GM19463 (cell line): ENCODE measurements around the gene P2RX5.

Experiments
- ATAC-seq: cut with Tn5 transposase; IDR thresholded peaks from one replicate; pipeline ENCODE4 v1.9.1; 2021; ENCODE audit warnings: mild to moderate bottlenecking, moderate library complexity; ENCODE audit not compliant: unreplicated experiment

P2RX5 gene

DNA sequence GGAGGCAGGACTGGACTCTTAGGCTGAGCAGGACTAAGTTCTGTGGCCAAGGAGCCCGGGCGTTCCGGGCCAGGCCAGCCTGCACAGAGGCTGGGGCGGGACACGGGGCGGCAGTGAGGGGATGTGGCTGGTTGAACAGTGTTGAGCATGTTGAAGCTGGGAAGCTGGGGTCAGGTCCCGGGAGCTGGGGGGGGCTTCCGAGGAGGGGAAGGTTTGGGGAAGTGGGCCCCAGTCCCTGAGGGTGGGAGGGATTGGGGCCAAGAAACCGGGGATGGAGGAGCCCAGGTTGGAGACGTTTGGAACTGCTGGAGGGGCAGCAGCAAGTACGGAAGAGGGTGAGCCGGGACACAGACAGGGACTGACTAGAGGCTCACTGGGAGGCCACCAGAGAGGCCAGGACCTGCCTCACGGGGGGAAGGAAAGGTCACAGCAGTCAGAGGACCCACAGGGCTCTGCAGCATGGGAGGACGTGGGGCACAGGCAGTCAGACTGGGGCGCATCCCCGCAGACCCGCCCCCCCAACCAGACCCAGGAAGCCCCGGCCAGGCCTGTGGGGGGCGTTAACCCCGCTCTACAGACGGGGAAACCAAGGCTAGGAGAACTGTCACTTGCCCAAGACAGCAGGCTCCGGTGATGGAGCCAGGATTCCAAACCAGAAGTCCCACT is 37.0 kb downstream of the P2RX5 start:
- no peak for ATAC-seq

DNA sequence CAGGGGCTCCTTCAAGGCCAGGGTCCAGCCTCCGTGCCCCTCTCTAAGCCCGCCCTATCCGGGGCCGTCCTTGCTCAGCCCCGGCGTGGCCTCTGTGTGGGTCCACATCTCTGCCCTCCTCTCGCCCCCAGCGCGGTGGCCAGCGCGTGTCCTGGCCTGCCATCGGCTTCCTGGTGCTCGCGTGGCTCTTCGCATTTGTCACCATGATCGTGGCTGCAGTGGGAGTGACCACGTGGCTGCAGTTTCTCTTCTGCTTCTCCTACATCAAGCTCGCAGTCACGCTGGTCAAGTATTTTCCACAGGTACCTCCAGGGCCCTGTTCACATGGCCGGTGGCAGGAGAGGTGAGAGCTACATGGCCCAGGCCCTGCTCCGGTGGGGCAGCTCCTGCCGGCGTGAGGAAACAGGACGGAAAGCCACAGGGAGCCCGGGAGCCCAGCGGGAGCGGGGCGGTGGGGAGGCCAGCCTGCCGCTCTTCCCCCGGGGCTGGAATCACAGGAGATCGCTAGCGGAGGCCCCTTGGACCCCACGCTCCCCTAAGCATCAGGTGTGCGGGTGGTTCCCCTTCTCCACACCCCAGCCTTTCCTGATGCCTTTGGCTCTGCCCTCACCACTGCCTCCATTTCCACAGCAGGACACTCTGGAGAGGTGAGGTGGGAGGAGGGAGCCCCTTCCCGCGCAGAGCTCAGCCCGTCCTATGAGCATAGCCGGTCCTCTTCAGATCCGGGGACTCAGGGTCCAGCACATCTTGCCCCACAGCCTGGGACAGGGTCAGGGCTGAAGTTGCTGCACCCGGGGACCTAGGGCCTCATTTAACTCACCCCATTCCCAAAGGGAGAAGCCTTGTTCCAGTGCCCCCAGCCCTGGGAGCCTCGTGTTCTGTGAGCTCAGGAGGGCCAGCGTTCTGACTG is 37.8 kb downstream of the P2RX5 start:
- no peak for ATAC-seq

DNA sequence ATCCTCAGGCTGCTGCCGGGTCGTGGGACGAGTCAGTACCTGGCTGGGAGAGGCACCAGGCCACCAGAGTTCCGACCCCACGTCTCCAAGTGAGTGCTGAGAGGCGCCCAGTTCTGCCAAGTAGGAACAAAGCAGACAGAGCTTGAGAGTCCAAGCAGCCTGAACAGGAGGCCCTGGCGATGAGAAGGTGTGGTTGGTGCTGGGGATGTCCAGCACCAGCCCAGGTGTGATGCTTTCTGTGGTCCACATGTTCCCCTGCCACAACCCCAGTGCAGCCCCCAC is 38.4 kb downstream of the P2RX5 start:
- ATAC-seq, result no peak

DNA sequence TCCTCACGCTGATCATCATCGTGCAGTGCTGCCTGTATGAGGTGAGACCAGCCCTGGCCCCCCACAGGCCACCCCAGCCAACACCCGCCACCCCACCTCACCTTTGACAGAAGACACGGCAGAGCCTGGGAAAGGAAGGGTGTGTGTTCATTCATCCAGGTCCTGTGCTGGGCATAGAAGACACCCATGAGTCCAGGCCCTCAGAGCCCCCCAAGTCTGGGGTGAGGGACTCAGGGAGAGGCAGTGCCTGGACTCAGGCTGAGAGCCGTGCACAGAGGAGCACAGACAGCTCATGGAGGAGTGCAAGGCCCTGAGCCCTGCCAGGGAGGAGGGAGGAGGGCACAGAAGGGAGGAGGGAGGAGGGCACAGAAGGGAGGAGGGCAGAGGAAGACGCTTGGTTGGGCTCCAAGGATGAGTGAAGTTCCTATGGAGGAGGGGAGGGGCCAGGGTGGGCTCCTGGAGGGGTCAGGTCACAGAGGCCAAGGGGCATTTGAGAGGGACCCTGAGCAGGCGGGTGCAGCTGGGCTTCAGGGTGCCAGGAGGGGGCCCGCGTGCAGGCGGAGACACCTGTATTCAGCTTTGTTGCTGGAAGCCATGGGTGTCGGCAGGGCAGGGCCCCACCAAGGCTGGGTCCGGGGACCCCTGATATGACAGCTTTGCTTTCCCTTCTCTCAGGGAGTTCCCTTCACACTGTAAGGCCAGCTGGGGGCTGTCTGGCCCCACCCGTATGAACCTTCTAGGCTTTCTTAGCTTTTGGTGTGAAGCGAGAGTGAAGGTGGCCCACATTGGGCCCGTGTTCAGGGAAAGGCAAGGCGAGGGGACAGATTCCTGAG is 39.0 kb downstream of the P2RX5 start:
- no peak for ATAC-seq

DNA sequence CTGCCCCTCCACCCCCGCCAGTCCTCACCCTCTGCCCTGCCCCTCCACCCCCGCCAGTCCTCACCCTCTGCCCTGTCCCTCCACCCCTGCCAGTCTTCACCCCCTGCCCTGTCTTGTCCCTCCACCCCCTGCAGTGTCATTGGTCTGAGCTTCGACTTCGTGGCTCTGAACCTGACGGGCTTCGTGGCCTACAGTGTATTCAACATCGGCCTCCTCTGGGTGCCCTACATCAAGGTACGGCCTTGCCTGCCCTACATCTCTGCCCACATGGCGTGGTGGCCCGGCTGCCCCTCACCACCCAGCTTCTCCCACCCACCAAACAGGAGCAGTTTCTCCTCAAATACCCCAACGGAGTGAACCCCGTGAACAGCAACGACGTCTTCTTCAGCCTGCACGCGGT is 39.6 kb downstream of the P2RX5 start:
- ATAC-seq, result no peak

DNA sequence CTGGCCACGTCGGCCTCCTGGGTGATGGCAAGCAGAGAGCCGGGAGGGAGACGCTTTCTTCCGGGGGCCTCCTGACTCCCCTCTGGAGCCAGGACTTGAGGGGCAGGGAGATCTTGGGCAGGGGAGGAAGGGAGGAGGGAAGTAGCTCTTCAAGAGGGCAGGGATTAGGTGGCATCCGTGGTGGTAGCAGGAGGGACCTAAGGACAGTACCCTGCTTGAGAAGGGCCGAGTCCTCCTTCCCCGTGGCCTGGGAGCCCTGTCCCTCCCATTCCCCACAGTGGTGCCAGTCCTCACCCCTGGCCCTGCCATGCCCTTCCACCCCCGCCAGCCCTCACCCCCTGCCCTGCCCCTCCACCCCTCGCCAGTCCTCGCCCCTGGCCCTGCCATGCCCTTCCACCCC is 40.2 kb downstream of the P2RX5 start:
- no peak for ATAC-seq

DNA sequence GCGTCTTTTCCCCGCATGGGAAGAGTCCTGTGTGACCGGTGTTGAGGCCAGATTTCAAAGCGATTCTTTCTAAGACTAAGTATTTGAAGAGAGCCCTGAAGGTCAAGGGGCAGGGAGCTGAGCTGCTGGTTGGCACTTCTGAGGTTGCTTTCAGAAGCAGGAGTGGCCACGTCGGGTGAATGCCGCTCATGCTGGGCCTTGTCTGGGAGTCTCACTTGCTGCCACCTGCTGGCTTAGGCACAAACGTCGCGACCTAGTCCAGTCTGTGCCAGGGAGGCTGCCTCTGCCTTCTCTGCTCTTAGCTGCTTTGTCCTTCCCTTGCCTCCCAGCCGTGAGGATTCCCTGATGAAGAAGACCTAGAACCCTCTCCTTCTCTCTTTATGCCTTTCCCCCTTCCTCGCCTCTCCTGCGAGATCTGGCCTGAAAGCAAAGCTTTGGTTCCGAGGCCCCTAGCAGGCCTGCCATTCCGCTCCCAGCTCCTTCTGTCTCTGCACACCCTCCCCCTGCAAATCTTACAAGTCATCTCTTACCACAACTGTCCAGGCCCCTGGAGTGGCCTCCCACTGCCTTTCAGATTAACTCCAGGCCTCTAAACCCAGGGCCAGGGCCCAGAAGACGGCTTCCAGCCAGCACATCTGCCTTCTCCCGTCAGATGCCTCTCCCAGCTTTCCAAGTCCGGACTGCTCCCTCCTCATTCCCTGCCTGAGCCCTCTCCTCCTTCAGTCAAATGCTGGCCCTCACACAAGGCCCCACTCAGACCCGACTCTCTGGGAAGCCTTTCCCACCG is 48.0 kb downstream of the P2RX5 start:
- no peak for ATAC-seq

DNA sequence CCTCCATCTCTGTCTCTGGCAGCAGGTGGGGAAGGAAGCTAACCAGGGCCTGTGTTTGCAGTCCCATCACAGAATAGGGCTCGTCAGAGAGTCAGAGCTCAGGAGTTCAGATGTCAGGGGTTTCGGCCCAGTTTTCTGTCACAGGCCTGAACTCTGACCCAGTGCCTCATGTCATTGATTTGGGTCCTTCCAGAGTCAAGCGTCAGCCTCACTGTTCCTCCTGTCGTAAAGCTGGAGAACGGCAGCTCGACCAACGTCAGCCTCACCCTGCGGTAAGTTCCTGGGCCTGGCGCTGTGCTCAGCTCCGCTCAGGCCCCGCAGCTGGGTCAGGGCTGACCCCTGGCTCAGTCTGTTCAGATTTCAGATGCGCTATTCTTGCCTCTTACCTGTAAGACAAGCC is 48.7 kb downstream of the P2RX5 start:
- no peak for ATAC-seq

DNA sequence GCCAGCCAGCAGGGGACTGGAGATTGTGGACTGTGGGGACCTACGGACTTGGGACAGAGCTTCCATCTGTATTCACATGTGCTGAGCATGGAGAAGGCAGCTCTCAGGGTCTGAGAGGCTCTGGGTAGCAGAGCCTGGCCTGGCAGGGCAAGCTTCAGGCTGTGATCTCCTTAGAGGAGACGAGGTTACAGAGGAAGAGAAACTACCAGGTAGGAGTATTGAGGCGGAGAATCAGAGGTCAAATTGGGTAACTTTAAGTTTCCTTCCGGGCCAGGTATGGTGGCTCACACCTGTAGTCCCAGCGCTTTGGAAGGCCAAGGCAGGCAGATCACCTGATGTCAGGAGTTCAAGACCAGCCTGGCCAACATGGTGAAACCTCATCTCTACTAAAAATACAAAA is 50.6 kb downstream of the P2RX5 start:
- ATAC-seq, result no peak

DNA sequence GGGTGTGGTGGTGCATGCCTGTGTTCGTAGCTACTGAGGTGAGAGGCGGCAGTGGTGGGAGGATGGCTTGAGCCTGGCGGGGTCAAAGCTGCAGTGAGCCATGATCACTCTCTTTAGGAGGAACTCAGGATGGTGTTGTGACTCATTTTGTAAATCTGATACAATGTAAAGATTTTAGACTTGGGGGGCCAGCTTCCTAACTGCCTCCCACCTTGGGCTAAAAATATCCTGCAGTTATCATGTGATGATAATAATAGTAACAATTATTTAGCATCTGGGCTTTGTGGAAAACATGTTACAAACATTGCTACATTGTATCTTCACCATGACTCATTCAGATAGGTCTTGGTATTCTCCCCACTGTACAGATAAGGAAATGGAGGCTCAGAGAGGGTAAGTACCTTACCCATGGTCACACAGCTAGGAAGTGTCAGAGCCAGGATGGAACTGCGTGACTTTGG is 52.0 kb downstream of the P2RX5 start:
- no peak for ATAC-seq

DNA sequence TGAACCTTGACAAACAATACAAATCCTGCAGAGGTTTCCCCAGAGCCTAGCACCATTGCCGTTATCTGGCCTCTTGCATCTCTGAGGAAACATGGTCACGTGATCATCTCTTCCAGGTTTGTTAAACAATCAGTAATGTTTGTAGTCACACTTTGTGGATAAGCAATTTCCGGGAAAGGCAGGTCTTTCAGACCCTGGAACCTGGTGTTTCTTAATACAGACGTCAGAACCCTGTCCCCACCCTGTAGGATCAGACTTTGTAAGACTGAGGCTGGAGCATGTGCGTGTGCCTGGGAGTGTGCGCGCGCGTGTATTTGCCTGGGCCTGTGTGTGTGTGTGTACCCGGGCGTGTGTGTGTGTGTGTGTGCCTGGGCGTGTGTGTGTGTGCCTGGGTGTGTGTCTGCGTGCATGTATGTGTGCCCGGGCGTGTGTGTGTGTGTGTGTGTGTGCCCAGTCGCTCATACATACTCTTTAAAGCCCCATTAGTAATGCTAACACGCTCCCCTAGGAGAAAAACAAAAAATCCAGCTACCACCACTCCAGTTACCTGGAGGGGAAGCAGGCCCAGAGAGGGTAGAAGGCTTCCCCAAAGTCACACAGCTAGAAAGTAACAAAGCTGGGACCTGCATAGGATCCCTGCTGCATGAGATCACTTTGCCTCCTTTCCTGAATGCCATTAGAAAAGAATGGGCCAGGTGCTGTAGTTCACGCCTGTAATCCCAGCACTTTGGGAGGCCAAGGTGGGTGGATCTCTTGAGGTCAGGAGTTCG is 54.1 kb downstream of the P2RX5 start:
- ATAC-seq, result no peak

DNA sequence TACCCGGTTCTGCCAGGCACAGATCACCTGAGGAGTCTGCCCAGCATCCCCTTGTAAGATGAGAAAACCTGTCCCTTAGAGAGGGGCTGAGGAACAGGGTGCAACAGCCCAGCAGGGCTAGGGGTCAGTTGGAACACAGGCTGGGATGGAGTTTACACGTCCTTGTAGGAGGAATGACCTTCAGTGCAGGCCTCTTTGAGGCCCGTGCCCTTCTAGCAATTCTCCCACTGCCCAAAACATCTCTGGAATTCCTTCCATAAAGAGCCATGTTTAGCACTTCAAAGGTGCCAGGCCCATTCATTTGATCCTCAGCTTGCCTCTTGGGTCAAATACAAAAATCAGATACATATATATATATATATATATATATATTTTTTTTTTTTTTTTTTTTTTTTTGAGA is 54.9 kb downstream of the P2RX5 start:
- no peak for ATAC-seq

DNA sequence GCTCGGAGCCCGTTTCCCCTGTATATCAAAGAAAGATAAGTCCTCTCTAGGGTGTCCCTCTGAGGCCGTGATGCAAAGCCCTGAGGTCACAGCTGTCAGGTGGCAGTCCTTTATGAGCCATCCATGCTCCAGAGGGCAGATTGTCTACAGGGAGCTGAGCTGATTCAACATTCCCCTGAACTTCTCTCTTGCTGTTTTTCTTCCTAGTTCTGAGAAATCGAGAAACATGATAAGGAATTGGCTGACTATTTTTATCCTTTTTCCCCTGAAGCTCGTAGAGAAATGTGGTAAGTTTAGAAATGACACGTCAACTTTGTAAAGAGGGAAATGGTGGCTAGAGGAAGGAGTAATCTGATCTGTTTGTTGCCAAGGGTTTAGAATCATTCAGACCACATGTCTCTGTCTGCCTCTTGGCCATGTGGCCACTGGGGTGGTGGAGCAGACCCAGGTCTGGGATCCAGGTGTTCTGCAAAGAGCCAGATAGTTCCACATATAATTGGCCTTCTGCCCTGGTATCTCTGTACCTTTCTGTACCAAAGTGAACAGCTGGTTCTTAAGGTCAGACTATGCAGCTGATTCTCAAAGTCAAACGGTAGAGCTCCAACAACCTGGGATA is 55.9 kb downstream of the P2RX5 start:
- ATAC-seq, result no peak

DNA sequence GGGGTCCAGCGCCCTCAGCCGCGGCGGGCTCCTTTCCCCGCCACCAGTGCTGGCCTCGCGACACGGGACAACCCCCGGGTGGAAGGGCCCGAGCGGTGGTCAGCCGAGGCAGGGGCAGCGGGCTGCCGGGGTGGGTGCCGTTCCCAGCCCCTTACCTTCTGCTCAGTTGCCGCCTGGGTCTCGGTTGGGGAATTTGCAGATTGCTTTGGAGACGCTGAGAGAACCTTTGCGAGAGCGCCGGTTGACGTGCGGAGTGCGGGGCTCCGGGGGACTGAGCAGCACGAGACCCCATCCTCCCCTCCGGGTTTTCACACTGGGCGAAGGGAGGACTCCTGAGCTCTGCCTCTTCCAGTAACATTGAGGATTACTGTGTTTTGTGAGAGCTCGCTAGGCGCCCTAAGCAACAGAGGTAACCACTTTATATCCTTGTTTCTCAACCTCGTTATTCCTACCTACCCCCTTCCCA is 59.0 kb downstream of the P2RX5 start:
- no peak for ATAC-seq

DNA sequence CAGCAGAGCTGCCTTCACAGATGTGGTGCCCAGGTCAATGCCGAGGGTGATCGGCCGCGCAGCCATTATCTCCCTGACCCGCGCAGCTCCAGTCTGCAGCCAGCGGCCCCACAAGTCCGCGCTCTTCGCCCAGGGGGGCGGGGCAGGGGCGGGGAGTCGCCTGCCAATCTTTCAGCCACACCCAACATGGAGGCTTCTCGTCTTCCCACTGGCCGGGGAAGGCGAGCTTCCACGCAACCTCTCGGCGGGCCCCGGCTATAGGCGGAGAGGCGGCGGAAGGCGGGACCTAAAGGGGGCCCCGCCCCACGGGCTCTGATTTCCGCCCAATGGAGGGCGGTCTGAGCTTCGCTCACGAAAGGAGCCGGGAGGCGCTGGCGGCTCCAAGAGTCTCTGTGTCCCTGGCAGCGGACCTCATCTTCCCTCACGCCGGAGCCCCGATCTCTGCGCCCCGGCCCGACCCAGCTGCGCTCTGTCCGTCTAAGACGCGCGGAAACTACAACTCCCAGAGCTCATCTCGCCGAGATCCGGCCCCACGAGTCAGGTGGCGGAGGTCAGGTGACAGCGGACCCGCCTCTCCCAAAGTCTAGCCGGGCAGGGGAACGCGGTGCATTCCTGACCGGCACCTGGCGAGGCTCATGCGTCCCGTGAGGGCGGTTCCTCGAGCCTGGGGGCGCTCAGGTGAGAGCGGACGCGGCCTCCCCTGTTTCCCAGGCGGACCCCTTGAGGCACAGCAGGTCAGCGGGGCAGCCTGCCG is 59.6 kb downstream of the P2RX5 start, which contains the start of the genes CTNS and SHPK:
TSS of gene CTNS (plus strand) at position 607 of the 754 bp plus-strand sequence. CDS start 3,447 bp downstream, outside the sequence.
TSS of gene SHPK (minus strand) at position 97 of the 754 bp plus-strand sequence. CDS start at position 66, 31 bp downstream.
- peak; percentile 94 for ATAC-seq

DNA sequence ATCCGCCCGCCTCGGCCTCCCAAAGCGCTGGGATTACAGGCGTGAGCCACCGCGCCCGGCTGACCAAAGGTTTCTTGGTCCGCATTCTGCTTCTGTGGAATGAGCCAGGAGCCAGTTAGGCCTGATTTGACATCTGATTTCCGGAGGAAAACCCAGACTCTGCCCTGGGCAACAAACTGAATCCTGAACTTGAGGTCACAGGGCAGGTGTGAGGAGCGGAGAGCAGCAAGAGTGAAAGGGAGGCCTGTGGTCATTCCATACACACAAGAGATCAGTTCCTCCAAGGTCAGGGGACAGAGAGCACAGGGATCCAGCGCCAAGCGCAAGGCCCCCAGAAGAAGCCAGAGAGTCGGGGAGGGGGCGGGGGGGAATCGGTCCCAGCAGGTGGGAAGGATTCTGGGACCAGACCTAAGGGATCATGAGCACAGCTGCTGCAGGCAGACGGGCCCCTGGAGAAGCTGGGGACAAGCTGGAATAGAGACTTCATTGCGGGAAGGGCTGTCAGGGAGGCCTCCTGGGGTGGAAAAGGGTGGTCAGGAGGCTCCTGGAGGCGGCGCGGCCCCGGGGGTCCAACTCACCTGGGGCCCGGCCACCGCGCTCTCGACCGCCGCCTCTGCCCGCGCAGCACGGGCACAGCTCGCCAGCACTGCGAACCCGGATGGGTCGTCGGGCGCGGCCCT is 60.3 kb downstream of the P2RX5 start:
- no peak for ATAC-seq

DNA sequence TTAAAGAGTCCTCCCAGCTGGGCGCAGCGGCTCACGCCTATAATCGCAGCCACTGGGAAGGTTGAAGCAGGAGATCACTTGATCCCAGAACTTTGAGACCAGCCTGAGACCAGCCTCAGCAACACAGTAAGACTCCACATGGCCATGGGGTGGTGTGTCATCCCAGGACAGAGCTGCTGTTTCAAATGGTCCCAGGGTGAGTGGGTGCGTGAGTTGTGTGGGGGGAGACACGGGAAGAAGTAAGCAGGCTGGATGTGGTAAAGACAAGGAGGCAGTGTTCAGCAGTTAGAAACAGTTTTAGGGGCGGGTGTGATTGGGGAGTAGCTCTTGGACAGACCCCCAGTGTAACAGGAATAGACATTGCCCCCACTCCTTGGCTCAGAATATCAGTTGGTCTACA is 63.7 kb downstream of the P2RX5 start:
- no peak for ATAC-seq

DNA sequence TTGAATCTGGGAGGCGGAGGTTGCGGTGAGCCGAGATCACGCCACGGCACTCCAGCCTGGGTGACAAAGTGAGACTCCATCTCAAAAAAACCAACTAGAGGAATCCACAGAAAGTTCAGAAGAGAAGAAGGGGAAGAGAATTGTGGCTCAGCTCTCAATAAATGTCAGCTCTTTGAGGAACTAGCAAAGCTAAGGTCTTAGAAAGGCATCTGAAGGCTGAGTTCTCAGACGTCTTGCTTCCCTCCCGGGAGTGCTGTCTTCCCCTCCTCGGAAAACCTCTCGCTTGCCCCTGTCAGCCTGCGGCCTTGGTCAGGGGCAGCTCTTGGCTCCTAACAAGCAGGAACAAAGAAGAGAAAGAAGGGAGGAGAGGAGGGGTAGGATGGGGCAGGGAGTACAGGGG is 65.2 kb downstream of the P2RX5 start:
- no peak for ATAC-seq
